GM12864 (cell line): ENCODE results near the gene CTNNA2.

ENCODE experiments used
- DNase-seq: peaks from one replicate; pipeline ENCODE4 v3.0.0-alpha.2; 2011; ENCODE audit warnings: low read depth
- H3K4me3 ChIP-seq: 2 replicates; pipeline ENCODE4 v1.5.1; 2011; ENCODE audit warnings: mild to moderate bottlenecking, low read depth, low read length, control low read depth
- TF ChIP-seq, protein P1 (sequence below): IDR thresholded peaks from 2 replicates; pipeline ENCODE4 v1.5.1; 2011; ENCODE audit warnings: low read depth, mild to moderate bottlenecking, moderate library complexity, low read length, control low read depth, inconsistent platforms; ENCODE audit errors: missing control alignments

The CTNNA2 gene

DNA sequence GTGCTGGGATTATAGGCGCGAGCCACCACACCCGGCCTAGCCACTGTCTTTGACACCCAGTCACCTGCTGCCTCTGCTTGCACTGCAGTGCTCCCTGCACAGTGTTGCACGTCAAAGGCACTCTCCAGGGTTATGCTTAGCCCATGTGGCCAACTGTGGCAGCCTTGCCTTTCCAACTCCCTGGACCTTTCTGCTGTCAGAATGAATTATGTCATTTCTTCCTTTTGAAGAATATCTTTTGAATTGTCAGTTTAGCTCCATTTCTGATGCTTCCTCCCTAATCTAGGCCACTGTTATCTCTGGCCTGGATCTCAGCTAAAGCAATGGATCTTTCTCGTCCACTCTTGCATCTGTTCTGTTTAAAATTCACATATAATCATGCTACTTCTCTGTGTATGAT is 821.0 kb downstream of the CTNNA2 start:
- no peak for DNase-seq
- H3K4me3 ChIP-seq = no peak overlapping the region
- TF ChIP-seq, protein P1, sequence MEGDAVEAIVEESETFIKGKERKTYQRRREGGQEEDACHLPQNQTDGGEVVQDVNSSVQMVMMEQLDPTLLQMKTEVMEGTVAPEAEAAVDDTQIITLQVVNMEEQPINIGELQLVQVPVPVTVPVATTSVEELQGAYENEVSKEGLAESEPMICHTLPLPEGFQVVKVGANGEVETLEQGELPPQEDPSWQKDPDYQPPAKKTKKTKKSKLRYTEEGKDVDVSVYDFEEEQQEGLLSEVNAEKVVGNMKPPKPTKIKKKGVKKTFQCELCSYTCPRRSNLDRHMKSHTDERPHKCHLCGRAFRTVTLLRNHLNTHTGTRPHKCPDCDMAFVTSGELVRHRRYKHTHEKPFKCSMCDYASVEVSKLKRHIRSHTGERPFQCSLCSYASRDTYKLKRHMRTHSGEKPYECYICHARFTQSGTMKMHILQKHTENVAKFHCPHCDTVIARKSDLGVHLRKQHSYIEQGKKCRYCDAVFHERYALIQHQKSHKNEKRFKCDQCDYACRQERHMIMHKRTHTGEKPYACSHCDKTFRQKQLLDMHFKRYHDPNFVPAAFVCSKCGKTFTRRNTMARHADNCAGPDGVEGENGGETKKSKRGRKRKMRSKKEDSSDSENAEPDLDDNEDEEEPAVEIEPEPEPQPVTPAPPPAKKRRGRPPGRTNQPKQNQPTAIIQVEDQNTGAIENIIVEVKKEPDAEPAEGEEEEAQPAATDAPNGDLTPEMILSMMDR = no peak

DNA sequence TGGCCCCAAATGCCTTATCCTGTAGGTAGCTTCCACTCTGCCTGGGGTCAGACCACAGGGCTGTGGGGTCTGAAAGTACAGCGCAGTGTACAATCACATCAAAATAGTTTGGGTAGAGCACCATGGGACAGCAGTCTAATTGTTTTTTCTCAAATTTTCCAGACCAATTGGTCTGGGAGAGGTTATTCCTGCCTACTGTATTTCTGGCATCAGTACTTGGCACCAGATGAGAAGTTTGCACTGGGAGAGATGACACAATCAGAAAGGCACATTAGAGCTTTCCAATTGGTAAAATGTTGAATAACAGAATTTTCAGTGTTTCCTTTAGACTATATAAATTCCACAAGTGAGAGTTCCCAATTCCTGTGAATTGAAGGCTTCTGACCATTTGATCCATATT is 822.6 kb downstream of the CTNNA2 start:
- TF ChIP-seq, protein P1 = no peak
- H3K4me3 ChIP-seq = no peak overlapping the region
- no peak for DNase-seq

DNA sequence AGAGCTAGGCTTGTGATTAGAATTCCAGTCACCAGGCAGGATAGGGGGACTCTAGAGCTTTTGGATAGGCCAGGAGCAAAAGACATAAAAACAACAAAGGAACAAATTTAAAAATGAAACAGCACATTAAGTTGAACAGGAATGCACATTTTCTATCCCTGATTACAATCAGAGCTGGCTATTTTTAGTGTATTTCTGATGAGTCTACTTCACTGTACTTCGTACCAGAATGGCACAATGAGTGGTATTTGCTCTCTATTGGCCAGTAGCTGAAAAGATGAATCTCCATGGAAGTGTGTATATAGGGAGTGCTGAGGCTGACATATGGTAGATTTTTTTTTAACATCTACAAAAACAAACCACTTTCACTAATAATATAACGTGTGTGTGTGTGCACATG is 825.9 kb downstream of the CTNNA2 start:
- TF ChIP-seq, protein P1 = no peak
- no peak overlapping the region for H3K4me3 ChIP-seq
- no peak for DNase-seq

DNA sequence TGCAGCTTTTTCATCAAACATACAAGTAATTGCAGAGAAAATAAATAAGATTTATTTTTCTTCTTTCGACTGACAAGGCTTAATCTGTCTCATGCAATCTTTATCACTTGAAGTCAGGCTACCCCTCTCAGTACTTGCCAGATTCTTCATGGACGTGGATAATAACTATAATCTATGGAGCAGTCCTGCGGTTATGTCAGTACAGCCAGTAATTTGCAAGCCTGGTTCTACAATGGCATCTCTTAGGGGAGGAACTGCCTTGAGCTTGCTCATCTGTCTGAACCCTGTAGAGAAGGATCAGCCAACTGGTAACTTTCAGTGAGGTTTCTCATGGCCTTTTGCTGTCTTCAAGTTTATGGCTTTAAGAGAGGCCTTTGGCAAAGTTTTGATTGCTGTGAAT is 827.2 kb downstream of the CTNNA2 start:
- H3K4me3 ChIP-seq = no peak overlapping the region
- no peak for DNase-seq
- TF ChIP-seq, protein P1 = no peak

DNA sequence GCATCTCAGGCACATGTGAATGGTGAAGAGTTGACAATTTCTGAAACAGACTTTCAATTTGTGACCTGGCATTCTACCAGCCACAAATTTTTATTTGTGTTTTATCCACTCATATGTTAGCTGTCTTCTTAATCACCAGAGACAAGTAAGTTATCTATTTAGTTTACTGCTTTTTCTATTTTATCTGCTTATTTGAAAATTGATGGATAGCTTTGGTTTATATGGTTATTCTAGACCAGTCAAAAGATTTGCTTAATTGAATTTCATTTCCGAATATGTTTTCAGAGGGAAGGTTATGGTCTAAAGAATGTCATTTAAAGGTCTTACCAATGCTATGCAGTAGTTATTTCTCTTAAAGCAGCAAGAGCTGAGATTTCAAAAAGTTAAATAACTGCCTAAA is 835.2 kb downstream of the CTNNA2 start:
- TF ChIP-seq, protein P1 = no peak
- no peak for DNase-seq
- H3K4me3 ChIP-seq = no peak overlapping the region

DNA sequence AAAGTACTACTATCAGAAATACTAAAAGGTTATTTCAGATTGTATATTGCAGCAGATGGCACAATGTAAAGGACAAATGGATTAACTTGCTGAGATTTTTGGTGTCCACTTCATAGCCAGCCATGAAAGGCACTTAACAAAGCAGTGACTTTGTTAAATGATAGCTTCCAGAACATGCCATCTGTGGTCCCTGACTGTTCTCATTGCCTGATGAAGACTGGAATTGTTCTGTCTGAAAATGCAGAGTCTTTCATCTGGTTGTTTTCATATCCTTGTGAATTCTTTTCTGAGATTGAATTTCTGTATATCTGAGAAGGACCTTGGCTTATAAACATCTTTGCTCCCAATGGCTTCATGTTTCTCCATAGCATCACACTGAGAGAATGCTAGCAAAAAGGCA is 836.1 kb downstream of the CTNNA2 start:
- DNase-seq = no peak
- TF ChIP-seq, protein P1 = no peak
- no peak overlapping the region for H3K4me3 ChIP-seq

DNA sequence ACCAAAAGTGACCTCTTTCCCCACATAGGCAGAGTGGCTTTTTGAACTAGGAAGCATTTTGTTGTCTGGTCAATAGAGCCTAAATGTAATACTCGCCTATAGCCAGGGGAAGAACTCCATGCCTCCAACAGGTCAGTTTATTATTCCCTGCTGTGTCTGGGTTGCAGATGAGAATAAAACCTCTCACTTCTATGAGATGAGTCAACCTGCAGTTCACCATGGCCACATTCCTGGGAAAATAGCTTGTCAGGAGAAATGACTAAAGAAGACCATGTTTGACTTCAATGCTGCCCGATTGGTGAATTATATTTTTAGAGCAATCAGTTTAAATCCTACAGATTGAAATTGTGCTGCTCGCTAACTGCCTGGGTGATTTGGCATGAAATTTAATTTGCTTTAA is 838.4 kb downstream of the CTNNA2 start:
- H3K4me3 ChIP-seq = no peak overlapping the region
- TF ChIP-seq, protein P1 = no peak
- no peak for DNase-seq
